Breast epithelium (tissue), 3 donors: ENCODE results near the gene CCDC9B.

Experiments used
- CTCF ChIP-seq, 3 donors: fragments of 450-650 bp; IDR thresholded peaks; one replicate each; pipeline ENCODE4 v1.5.1; 2016 to 2017; ENCODE audit warnings: antibody characterized with exemption in 3 of 3, mild to moderate bottlenecking in 3 of 3, moderate library complexity in 3 of 3
- POLR2A ChIP-seq: fragments of 450-650 bp; IDR thresholded peaks from one replicate; pipeline ENCODE4 v1.6.1; 2016; ENCODE audit warnings: antibody characterized with exemption, mild to moderate bottlenecking, moderate library complexity

GRCh38 chr15:40367371-40367685 is 26.6 kb upstream of the CCDC9B start:
- TF ChIP-seq CTCF (IDR thresholded peaks at IDR 0.05), result no peak
- no peak for TF ChIP-seq POLR2A
